Measurements from ENCODE around the gene CDK11B. TPM values are rescaled to one million over a fixed set of nuclear protein-coding genes. Genes with fewer than 3 reads are reported as not detected.
A peak's percentile ranks its signal among the peaks of the same experiment; 100 is the strongest.
"Not testable (repeated sequence)": the region's sequence is repeated elsewhere in the genome, so short reads cannot be mapped to it uniquely, and the experiment has no call there.

The CDK11B gene
- total RNA-seq: 10 to 100 TPM; 12.8 to 28.0 (median 21.3) TPM
- polyA plus RNA-seq: 10 to 100 TPM; 30.1 to 34.5 TPM
- long read RNA-seq, donor 1, partial matches to known transcripts: 34 of 46 reads
- long read RNA-seq, donor 1, other reads (novel, unspliced or antisense): 12 of 46 reads
- long read RNA-seq, donor 2, partial matches to known transcripts: 43 of 47 reads
- long read RNA-seq, donor 2, other reads (novel, unspliced or antisense): 0 of 47 reads
- long read RNA-seq, donor 3, transcript CDK11B-203 (20 exons, 2,998 nt): major isoform, 5 of 24 reads
- long read RNA-seq, donor 3, partial matches to known transcripts: 5 of 24 reads
- long read RNA-seq, donor 3, other reads (novel, unspliced or antisense): 12 of 24 reads

DNA sequence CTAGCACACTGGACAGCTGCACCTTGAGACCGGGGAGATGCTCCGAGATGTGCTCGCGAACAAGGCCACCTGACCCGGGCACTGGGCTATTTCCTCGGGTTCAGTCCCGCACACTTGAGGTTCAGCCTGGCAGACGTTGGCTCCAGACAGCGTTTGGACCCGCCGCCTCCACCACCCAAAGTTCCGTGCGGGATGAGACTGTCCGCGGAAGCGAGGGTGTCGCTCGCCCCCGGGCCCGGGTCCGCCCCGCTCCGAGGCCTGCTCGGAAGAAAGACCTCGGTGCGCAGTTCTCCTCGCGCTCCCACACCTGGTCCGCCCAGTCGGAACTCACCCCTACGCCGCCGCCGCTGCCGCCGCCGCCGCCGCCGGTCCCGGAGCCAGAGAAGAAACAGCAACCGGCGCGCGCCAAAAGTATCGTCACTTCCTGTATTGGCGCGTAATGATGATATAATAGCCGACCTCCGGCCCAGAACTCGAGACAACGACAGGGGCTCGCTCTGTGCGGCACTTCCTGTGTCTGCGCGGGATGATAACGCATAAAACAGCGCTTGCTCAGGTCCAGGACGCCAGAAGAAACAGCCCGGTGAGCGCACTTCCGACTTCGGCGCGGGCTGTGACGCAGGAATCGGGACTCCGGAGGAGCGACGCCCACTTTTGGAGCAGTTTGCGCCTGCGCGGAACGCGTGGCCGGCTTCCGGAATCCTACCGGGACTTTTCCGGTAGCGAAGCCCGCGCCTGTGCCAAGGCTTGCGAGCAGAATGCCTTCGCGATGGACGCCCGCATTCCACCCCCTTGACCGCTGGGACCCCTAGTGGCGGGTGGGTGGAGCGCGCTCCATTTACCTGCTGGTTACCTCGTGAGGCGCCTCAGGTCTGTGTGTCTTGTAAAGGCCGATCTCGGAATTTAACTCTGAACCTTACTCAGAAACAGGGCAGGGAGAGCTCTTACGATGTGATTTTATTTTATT is at the start of gene CDK11B:
Gene CDK11B (minus strand): TSS at position 422 of the 967 bp plus-strand sequence. CDS start 1,519 bp downstream, outside the sequence.
- H3K4me1 ChIP-seq (ENCODE audit: insufficient read depth); H3K27me3 ChIP-seq; H3K9me3 ChIP-seq; H3K36me3 ChIP-seq; intact Hi-C loops (cut with DNase I): not testable (repeated sequence)
- DNase-seq: peak; percentile 93 to 99 (median 95)
- TF ChIP-seq, protein P1, sequence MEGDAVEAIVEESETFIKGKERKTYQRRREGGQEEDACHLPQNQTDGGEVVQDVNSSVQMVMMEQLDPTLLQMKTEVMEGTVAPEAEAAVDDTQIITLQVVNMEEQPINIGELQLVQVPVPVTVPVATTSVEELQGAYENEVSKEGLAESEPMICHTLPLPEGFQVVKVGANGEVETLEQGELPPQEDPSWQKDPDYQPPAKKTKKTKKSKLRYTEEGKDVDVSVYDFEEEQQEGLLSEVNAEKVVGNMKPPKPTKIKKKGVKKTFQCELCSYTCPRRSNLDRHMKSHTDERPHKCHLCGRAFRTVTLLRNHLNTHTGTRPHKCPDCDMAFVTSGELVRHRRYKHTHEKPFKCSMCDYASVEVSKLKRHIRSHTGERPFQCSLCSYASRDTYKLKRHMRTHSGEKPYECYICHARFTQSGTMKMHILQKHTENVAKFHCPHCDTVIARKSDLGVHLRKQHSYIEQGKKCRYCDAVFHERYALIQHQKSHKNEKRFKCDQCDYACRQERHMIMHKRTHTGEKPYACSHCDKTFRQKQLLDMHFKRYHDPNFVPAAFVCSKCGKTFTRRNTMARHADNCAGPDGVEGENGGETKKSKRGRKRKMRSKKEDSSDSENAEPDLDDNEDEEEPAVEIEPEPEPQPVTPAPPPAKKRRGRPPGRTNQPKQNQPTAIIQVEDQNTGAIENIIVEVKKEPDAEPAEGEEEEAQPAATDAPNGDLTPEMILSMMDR (IDR thresholded peaks at IDR 0.05): peak in 2 of 3 donors; percentile 37 to 45
- TF ChIP-seq EP300 (IDR thresholded peaks at IDR 0.05) (peak; percentile 68), POLR2A (IDR thresholded peaks at IDR 0.05) (peak; percentile 63)
- H3K27ac ChIP-seq: peak within 1 kb of the TSS; percentile 88 to 100
- 0 to 1% (median 0%) methylated on average over 60 to 64 of the region's 96 CpGs for WGBS, 3 donors
- H3K4me3 ChIP-seq: peak within 1 kb of the TSS; percentile 74

DNA sequence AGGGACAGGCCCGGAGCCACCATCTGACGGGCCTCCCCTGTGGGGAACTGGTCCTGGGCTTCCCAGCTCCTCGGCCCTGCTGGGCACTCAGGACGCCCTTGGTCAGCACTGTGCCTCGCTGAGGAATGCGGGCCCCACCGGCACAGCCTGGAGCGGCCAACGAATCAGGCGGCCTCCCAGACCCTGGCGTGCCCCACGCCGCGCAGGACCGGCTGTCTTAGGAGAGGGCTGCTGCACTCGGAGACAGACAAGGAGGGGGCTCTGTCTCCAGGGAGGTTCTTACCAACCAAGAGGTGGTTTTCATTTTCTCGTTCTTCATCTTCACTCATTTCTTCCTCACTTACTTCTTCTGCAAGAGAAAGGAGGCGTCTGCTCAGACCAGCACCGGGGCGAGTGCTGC is 49.1 kb upstream of the CDK11B start:
- H3K36me3 ChIP-seq; H3K27ac ChIP-seq; intact Hi-C loops (cut with DNase I); H3K4me3 ChIP-seq; H3K4me1 ChIP-seq (ENCODE audit: insufficient read depth); H3K9me3 ChIP-seq; H3K27me3 ChIP-seq: not testable (repeated sequence)
- DNase-seq: peak in 1 of 5 donors; percentile 13
- 93 to 100% (median 95%) methylated on average over 3 to 4 of the region's 20 CpGs for WGBS, 3 donors

DNA sequence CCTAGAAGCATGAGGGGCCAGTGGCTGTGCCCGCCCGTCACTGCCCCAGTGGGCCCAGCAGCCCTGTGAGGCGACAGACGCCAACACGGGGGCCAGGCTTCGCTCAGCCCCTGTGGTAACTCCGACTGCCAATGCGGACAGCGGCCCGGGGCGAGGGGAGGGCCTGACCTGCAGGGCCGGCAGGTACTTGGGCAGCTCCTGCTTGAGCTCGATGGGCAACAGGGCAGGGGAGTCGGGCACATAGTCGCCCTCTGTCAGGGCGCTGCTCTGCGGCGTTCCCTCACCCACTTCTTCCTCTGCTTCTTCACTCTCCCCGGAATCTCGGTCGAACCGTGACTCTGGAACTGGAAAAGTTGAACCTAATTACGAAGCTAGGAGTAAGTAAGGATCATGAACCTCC is 48.4 kb upstream of the CDK11B start:
- DNase-seq: peak in 1 of 5 donors; percentile 8
- intact Hi-C loops (cut with DNase I); H3K27me3 ChIP-seq: not testable (repeated sequence)

DNA sequence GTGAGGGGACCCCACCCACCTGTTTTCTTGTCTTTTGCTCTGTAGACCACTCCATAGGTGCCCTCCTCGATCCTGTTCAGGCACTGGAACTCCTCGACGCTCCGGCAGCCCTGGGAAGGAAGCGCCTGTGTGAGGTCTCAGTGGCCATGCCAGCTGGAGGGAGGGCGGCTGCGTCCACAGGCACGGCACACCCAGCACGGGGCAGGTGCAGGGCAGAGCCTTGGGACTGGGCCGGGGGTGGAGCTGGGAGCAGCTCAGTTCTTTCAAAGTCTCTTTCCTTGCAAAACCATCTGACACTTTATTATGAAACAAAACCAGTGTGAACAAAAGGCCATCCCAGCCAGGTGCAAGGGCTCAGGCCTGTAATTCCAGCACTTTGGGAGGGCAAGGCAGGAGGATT is 46.8 kb upstream of the CDK11B start:
- H3K36me3 ChIP-seq; DNase-seq; H3K9me3 ChIP-seq; H3K4me3 ChIP-seq; H3K27ac ChIP-seq; H3K27me3 ChIP-seq; intact Hi-C loops (cut with DNase I); H3K4me1 ChIP-seq (ENCODE audit: insufficient read depth): not testable (repeated sequence)
- WGBS, 3 donors: 40 to 93% (median 87%) methylated on average over 1 to 6 of the region's 10 CpGs

More for the DNA sequence above, 48.4 kb upstream of the CDK11B start:
- not testable (repeated sequence) for H3K4me1 ChIP-seq (ENCODE audit: insufficient read depth); H3K9me3 ChIP-seq; H3K27ac ChIP-seq; H3K4me3 ChIP-seq; H3K36me3 ChIP-seq
- 92% methylated on average over 10 of the region's 23 CpGs; no CpG with 5 or more reads in 2 of the 3 donors for WGBS, 3 donors

DNA sequence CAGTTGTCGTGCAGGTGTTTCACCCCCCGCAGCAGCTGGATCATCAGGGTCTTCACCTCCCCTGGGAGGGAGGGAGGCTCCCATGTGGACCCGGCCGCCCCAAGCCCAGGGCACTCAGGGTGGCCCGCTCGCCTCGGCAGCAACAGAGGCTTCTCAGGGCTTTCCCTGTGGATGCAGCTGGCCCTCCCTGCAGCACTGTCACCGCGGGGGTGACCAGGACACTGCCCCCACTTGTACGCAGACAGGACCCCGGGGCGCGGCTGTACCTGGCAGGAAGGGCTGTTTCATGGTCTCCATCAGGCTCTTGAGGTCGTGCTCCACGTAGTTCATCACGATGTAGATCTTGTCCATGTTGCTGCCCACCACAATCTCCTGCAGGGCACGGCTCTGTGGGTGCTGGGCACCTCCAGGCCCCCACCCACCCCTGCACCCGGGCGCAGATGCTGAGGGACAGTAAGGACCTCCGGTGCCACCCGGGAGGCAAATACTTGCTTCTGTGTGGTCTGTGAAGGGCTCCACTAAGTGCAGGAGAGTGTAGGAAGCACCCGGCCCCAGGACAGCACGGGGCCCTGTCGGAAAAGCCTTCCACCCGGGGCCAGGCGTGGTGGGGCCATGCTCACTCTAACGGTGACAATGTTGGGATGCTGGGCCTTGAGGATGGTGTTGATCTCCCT is 45.6 kb upstream of the CDK11B start:
- 84 to 88% (median 87%) methylated on average over 26 to 27 of the region's 27 CpGs for WGBS, 3 donors
- H3K27me3 ChIP-seq; intact Hi-C loops (cut with DNase I); H3K9me3 ChIP-seq; H3K36me3 ChIP-seq; H3K27ac ChIP-seq; H3K4me1 ChIP-seq (ENCODE audit: insufficient read depth); H3K4me3 ChIP-seq: not testable (repeated sequence)
- peak in 2 of 5 donors; percentile 18 to 22 for DNase-seq

DNA sequence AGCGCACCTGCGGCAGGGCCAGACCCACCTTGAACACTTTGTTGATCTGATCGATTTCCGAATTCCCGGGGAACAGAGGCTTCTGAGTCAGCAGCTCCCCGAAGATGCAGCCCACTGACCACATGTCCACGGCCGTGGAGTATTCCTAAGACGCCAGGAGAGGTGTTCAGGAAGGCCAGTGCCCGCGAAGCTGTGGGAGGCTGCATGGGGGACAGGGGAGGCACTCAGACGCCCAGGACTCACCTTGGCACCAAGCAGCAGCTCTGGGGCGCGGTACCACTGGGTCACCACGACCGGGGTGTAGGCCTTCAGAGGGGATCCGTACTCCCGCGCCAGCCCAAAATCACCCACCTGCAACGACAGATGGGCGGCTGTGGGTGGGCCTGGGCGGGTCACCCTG is 45.0 kb upstream of the CDK11B start:
- Histone ChIP-seq H3K4me3 (no peak overlapping the region), H3K4me1 (ENCODE audit: insufficient read depth) (no peaks in the 10 kb centered on the region), H3K9me3 (no peaks in the 10 kb centered on the region), H3K27me3 (no peaks in the 10 kb centered on the region), H3K36me3 (no peaks in the 10 kb centered on the region), H3K27ac (no peak overlapping the region)
- peak in 2 of 5 donors; percentile 19 to 25 for DNase-seq
- WGBS, 3 donors: 87 to 95% (median 91%) methylated on average over 14 to 22 of the region's 22 CpGs
- no peak for TF ChIP-seq EP300 (IDR thresholded peaks at IDR 0.05)
- TF ChIP-seq POLR2A (IDR thresholded peaks at IDR 0.05): no peak
- TF ChIP-seq, protein P1 (IDR thresholded peaks at IDR 0.05): no peak
- intact Hi-C loops (cut with DNase I): no loop called here

DNA sequence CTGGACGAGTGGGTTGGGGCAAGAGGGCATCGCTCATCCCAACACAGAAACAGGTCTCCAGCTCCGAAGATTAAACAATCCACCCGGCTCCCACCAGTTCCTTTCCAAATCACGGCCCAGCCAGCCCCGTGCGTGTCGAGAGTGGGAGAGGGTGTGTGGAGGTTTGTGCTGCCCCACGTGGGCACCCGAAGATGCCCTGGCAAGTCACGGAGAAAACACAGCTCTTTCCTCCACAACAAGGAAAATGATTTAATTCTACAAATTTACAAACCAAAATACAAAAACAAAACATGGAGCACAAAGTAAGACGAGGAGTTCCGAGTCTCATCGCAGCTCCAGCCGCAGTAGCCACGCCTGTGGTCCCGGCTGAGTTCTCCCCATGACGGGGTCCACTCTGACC is 43.7 kb upstream of the CDK11B start:
- H3K4me3 ChIP-seq; intact Hi-C loops (cut with DNase I); H3K27me3 ChIP-seq; H3K36me3 ChIP-seq; H3K4me1 ChIP-seq (ENCODE audit: insufficient read depth); H3K9me3 ChIP-seq; H3K27ac ChIP-seq: not testable (repeated sequence)
- 69 to 77% (median 73%) methylated on average over 6 to 15 of the region's 18 CpGs for WGBS, 3 donors
- DNase-seq: peak in 2 of 5 donors; percentile 4 to 5

DNA sequence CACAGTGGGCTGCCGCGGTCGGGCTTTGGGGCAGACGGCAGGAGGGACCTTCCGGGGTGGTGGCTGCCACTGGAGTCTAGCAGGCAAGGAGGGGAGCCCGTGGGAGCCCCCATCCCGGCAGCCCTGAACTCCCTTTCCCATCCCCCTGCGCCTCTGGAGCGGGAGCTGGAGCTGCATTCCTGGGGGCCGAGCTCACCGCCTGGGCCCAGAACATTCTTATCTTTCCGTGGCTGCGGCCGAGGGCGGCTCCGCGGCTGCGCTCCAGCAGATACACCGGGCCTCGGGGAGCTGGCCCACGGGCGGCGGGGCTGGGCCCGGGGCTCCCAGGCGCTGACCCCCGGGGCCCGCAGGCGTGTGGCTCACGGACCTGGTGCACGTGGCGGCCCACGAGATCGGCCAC is 41.8 kb upstream of the CDK11B start:
- H3K4me1 ChIP-seq (ENCODE audit: insufficient read depth); H3K27me3 ChIP-seq; H3K9me3 ChIP-seq; H3K27ac ChIP-seq; H3K4me3 ChIP-seq; intact Hi-C loops (cut with DNase I); H3K36me3 ChIP-seq; DNase-seq: not testable (repeated sequence)
- no CpG with 5 or more reads among the region's 33 CpGs for WGBS, 3 donors

DNA sequence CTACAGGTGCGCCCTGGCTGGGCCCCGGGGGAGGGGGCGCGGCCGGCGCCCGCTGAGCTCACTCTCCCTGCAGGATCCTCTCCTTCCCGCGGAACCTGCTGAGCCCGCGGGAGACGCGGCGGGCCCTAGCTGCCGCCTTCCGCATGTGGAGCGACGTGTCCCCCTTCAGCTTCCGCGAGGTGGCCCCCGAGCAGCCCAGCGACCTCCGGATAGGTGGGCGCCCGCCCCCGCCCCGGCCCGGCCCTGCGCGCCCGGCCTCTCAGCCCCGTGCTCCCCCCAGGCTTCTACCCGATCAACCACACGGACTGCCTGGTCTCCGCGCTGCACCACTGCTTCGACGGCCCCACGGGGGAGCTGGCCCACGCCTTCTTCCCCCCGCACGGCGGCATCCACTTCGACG is 41.3 kb upstream of the CDK11B start:
- intact Hi-C loops (cut with DNase I); H3K9me3 ChIP-seq; H3K36me3 ChIP-seq; H3K27ac ChIP-seq; H3K4me1 ChIP-seq (ENCODE audit: insufficient read depth); DNase-seq; H3K27me3 ChIP-seq; H3K4me3 ChIP-seq: not testable (repeated sequence)
- no CpG with 5 or more reads among the region's 45 CpGs for WGBS, 3 donors

Measured in ovary (tissue), 10 donors.